Lower leg skin (tissue), 3 donors: ENCODE measurements around the gene TMIGD3.

Experiments used
- CTCF ChIP-seq, 3 donors: fragments of 450-650 bp; IDR thresholded peaks; one replicate each; pipeline ENCODE4 v1.5.1; 2016; ENCODE audit warnings: antibody characterized with exemption in 3 of 3, mild to moderate bottlenecking in 3 of 3, moderate library complexity in 2 of 3
- POLR2A ChIP-seq, 2 donors: fragments of 450-650 bp; IDR thresholded peaks; one replicate each; pipeline ENCODE4 v1.6.1; 2016 to 2017; ENCODE audit warnings: antibody characterized with exemption in 2 of 2, mild to moderate bottlenecking in 1 of 2, moderate library complexity in 1 of 2

GRCh38 chr1:111471538-111471937 lies 31.9 kb downstream of the TMIGD3 start:
- TF ChIP-seq CTCF (IDR thresholded peaks at IDR 0.05) (no peak), POLR2A (IDR thresholded peaks at IDR 0.05) (no peak)
